Skeletal muscle tissue (tissue), 4 donors: ENCODE results near the gene ZYX. TPM values are rescaled to one million over a fixed set of nuclear protein-coding genes. Genes with fewer than 3 reads are reported as not detected.

ENCODE experiments used
- H3K27ac ChIP-seq: one replicate; pipeline ENCODE4 v1.7.0; 2013; ENCODE audit warnings: mild to moderate bottlenecking, low read depth, low read length, inconsistent platforms
- H3K27me3 ChIP-seq, 3 donors: one replicate each; pipeline ENCODE4 v1.7.0; 2013; ENCODE audit warnings: low read length in 3 of 3; ENCODE audit not compliant: control insufficient read depth in 3 of 3, insufficient read depth in 3 of 3
- H3K36me3 ChIP-seq, 3 donors: one replicate each; pipeline ENCODE4 v1.7.0; 2013; ENCODE audit warnings: low read length in 3 of 3; ENCODE audit not compliant: control insufficient read depth in 3 of 3, insufficient read depth in 3 of 3
- H3K4me1 ChIP-seq, 3 donors: one replicate each; pipeline ENCODE4 v1.7.0; 2013; ENCODE audit warnings: low read length in 3 of 3, mild to moderate bottlenecking in 3 of 3; ENCODE audit not compliant: control insufficient read depth in 3 of 3, insufficient read depth in 3 of 3
- H3K4me3 ChIP-seq, 3 donors: one replicate each; pipeline ENCODE4 v1.7.0; 2013; ENCODE audit warnings: low read length in 3 of 3
- H3K9ac ChIP-seq, 3 donors: one replicate each; pipeline ENCODE4 v1.7.0; 2013; ENCODE audit warnings: low read length in 3 of 3, mild to moderate bottlenecking in 3 of 3, moderate library complexity in 2 of 3, low read depth in 1 of 3
- H3K9me3 ChIP-seq, 3 donors: one replicate each; pipeline ENCODE4 v1.7.0; 2013; ENCODE audit warnings: low read length in 3 of 3; ENCODE audit not compliant: control insufficient read depth in 3 of 3
- total RNA-seq: library from RNA; depleted of rRNA; stranded (reverse); fragments of >200 nt; gene quantifications from one replicate; pipeline ENCODE4 v1.2.3, GENCODE V29; 2014
- donor health status: Osteomylitis.

ZYX gene
- total RNA-seq, 1 donor from 2014 or later, result 17.7 TPM

- no peaks in the 10 kb centered on the region for H3K36me3 ChIP-seq
- H3K9ac ChIP-seq, result no peak overlapping the region
- H3K9me3 ChIP-seq, result no peaks in the 10 kb centered on the region
- H3K27me3 ChIP-seq, result no peaks in the 10 kb centered on the region
- no peak overlapping the region for H3K4me3 ChIP-seq
- H3K4me1 ChIP-seq, result peaks cover 13 to 35% (median 15%) of the 10 kb centered on the region in 3 donors
- H3K27ac ChIP-seq, result peak overlapping the region; percentile 40
Measured at GRCh38 chr7:143375298-143376034, 5.7 kb upstream of the ZYX start.

- no peaks in the 10 kb centered on the region for H3K36me3 ChIP-seq
- no peaks in the 10 kb centered on the region for H3K27me3 ChIP-seq
- no peak overlapping the region for H3K27ac ChIP-seq
- H3K9me3 ChIP-seq, result no peaks in the 10 kb centered on the region
- H3K4me1 ChIP-seq, result peaks cover 13 to 36% (median 15%) of the 10 kb centered on the region in 3 donors
- no peak overlapping the region for H3K9ac ChIP-seq
- no peak overlapping the region for H3K4me3 ChIP-seq
Measured at GRCh38 chr7:143376396-143376795, 4.7 kb upstream of the ZYX start.

- Histone ChIP-seq H3K9me3 (no peaks in the 10 kb centered on the region), H3K9ac (peak overlapping the region; percentile 89 to 98 (median 92)), H3K27ac (peak overlapping the region; percentile 99), H3K27me3 (no peaks in the 10 kb centered on the region), H3K4me1 (peaks cover 39 to 65% (median 42%) of the 10 kb centered on the region in 3 donors), H3K4me3 (peak overlapping the region; percentile 84 to 88 (median 87)), H3K36me3 (peaks cover 3 to 11% (median 5%) of the 10 kb centered on the region in 3 donors)
Measured at GRCh38 chr7:143379611-143380259, 1.4 kb upstream of the ZYX start.

GRCh38 chr7:143380260-143380645, 892 bp upstream of the ZYX start:
- H3K9me3 ChIP-seq, result no peaks in the 10 kb centered on the region
- H3K4me1 ChIP-seq, result peaks cover 44 to 67% (median 47%) of the 10 kb centered on the region in 3 donors
- peak overlapping the region; percentile 99 for H3K27ac ChIP-seq
- peak overlapping the region; percentile 89 to 98 (median 92) for H3K9ac ChIP-seq
- peak overlapping the region; percentile 84 to 88 (median 87) for H3K4me3 ChIP-seq
- H3K27me3 ChIP-seq, result no peaks in the 10 kb centered on the region
- H3K36me3 ChIP-seq, result peaks cover 6 to 14% (median 8%) of the 10 kb centered on the region in 3 donors

- Histone ChIP-seq H3K27me3 (no peaks in the 10 kb centered on the region), H3K9ac (peak overlapping the region; percentile 83 to 93 (median 92)), H3K36me3 (peaks cover 10 to 16% (median 12%) of the 10 kb centered on the region in 3 donors), H3K4me1 (peaks cover 53 to 67% (median 55%) of the 10 kb centered on the region in 3 donors), H3K4me3 (peak overlapping the region; percentile 81 to 87 (median 83)), H3K27ac (peak overlapping the region; percentile 99), H3K9me3 (no peaks in the 10 kb centered on the region)
Measured at GRCh38 chr7:143381427-143382125, 431 bp downstream of the ZYX start.

- Histone ChIP-seq H3K9me3 (no peaks in the 10 kb centered on the region), H3K27ac (peak overlapping the region; percentile 99), H3K36me3 (peaks cover 14 to 19% (median 16%) of the 10 kb centered on the region in 3 donors), H3K9ac (peak overlapping the region; percentile 83 to 93 (median 92)), H3K4me1 (peaks cover 56 to 73% (median 61%) of the 10 kb centered on the region in 3 donors), H3K4me3 (peak overlapping the region; percentile 81 to 87 (median 83)), H3K27me3 (no peaks in the 10 kb centered on the region)
Measured at GRCh38 chr7:143382126-143382790, 1.1 kb downstream of the ZYX start.

GRCh38 chr7:143382791-143383641, 1.9 kb downstream of the ZYX start:
- H3K4me3 ChIP-seq, result peak overlapping the region; percentile 81 to 87 (median 83)
- peaks cover 61 to 79% (median 63%) of the 10 kb centered on the region in 3 donors for H3K4me1 ChIP-seq
- peak overlapping the region in 2 of 3 donors; percentile 92 to 93 for H3K9ac ChIP-seq
- H3K36me3 ChIP-seq, result peaks cover 20 to 25% (median 23%) of the 10 kb centered on the region in 3 donors
- peak overlapping the region; percentile 99 for H3K27ac ChIP-seq
- no peaks in the 10 kb centered on the region for H3K9me3 ChIP-seq
- H3K27me3 ChIP-seq, result no peaks in the 10 kb centered on the region

GRCh38 chr7:143383642-143383957, 2.5 kb downstream of the ZYX start:
- Histone ChIP-seq H3K27me3 (no peaks in the 10 kb centered on the region), H3K4me1 (peaks cover 61 to 78% (median 63%) of the 10 kb centered on the region in 3 donors), H3K9me3 (no peaks in the 10 kb centered on the region), H3K9ac (peak overlapping the region in 1 of 3 donors; percentile 93), H3K36me3 (peaks cover 24 to 30% (median 29%) of the 10 kb centered on the region in 3 donors), H3K27ac (peak overlapping the region; percentile 49), H3K4me3 (peak overlapping the region; percentile 4 to 62 (median 48))

- peak overlapping the region in 2 of 3 donors; percentile 50 to 53 for H3K9ac ChIP-seq
- H3K36me3 ChIP-seq, result peaks cover 30 to 36% (median 35%) of the 10 kb centered on the region in 3 donors
- H3K4me3 ChIP-seq, result peak overlapping the region; percentile 48 to 62 (median 54)
- no peaks in the 10 kb centered on the region for H3K27me3 ChIP-seq
- no peaks in the 10 kb centered on the region for H3K9me3 ChIP-seq
- peaks cover 59 to 79% (median 60%) of the 10 kb centered on the region in 3 donors for H3K4me1 ChIP-seq
- H3K27ac ChIP-seq, result peak overlapping the region; percentile 49
Measured at GRCh38 chr7:143384148-143384547, 3.0 kb downstream of the ZYX start.
